GM19025 (cell line): ENCODE measurements around the gene COG8.
A peak's percentile ranks its signal among the peaks of the same experiment; 100 is the strongest.
"Not testable (repeated sequence)": the region's sequence is repeated elsewhere in the genome, so short reads cannot be mapped to it uniquely, and the experiment has no call there.

Source experiments
- ATAC-seq: cut with Tn5 transposase; IDR thresholded peaks from one replicate; pipeline ENCODE4 v1.9.1; 2021; ENCODE audit warnings: mild to moderate bottlenecking, low read depth, moderate library complexity; ENCODE audit not compliant: unreplicated experiment

COG8 gene, protein sequence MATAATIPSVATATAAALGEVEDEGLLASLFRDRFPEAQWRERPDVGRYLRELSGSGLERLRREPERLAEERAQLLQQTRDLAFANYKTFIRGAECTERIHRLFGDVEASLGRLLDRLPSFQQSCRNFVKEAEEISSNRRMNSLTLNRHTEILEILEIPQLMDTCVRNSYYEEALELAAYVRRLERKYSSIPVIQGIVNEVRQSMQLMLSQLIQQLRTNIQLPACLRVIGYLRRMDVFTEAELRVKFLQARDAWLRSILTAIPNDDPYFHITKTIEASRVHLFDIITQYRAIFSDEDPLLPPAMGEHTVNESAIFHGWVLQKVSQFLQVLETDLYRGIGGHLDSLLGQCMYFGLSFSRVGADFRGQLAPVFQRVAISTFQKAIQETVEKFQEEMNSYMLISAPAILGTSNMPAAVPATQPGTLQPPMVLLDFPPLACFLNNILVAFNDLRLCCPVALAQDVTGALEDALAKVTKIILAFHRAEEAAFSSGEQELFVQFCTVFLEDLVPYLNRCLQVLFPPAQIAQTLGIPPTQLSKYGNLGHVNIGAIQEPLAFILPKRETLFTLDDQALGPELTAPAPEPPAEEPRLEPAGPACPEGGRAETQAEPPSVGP

DNA sequence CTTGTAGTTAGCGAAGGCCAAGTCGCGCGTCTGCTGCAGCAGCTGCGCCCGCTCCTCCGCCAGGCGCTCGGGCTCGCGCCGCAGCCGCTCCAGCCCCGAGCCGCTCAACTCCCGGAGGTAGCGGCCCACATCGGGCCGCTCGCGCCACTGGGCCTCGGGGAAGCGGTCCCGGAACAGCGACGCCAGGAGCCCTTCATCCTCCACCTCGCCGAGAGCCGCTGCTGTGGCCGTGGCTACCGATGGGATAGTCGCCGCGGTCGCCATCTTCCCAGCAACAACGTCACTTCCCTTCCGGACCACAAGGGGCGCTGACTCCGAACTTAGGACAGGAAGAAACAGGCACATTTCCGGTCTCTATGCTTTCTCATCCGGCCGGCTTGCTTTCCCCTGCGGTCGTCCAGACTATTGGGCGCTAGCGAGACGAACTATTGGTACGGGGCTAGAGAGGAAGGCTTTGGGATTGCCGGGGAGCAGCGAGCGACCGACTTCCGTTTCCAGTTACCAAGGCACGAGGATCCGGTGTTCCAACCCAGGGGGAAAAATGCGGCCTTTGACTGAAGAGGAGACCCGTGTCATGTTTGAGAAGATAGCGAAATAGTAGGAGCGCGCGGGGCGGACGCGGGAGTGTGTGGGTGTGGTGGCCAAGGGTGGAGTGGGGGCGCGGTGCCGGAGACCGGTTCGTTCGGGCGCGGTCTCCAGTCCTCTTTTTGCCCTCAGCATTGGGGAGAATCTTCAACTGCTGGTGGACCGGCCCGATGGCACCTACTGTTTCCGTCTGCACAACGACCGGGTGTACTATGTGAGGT is at the start of gene COG8, which contains the start of gene NIP7:
Gene COG8, minus strand, starts transcription at position 276 of the 806 bp plus-strand sequence. Its CDS starts 12 bp downstream, at position 264.
Gene NIP7, plus strand, starts transcription at position 484 of the 806 bp plus-strand sequence. Its CDS starts 58 bp downstream, at position 542.
- ATAC-seq = peak; percentile 88

DNA sequence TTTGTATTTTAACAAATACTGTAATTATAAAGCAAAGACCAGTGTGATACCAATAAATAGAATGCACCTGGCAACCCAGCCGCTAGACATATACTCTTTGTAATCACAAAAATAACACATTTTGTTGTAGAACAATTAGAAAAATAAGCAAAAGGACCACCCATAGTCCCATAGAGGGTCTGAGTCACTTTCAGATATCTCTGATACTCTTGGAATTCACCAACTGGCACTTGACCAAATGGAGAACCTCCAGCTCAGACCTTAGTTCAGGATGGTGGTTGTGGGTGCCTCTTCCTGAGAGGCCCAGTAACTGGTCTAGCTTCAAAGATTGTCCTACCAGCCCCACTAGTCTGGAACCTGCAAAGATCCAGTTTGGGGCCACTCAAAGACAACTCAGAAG is 47.2 kb upstream of the COG8 start:
- ATAC-seq = no peak

DNA sequence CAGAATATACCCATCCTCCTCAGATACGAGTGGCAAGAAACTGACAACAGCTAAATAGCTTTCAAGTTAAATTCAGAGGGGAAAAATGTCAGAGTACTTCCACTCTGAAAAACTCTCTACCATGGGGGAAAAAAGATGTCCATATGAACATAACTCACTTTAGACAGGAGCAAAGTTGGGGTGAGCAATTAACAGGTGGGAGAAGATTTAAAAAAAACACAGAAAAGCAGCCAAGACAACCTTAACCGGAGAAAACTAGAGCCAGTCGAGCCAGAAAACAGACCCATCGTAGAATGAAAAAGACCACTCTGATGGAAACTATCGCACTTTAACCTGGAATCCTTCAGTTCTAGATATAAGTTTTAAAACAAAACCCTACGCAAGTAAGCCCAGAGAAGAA is 45.6 kb upstream of the COG8 start:
- no peak for ATAC-seq

GRCh38 chr16:69382421-69382820 is 43.1 kb upstream of the COG8 start:
- ATAC-seq = no peak

GRCh38 chr16:69381231-69381630 is 41.9 kb upstream of the COG8 start:
- no peak for ATAC-seq

DNA sequence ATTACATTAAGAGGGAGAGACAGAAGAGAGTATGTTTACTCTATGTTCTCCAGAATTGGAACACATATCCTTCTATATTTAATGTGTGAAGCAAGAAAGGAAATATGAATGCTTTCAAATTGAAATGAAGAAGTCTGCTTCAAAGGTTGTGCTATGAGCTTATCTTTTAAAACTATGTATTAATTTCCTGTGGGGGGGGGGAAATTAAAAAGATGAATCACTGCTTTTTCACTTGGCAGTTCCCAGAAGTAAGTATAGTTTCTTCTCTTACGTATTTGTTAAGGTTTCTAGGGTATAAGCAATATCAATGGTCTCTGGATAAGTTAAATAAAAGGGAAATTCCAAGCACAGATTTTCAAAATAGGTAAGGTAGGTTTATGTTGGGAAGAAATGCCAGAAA is 39.4 kb upstream of the COG8 start:
- no peak for ATAC-seq

- no peak for ATAC-seq
Observed at GRCh38 chr16:69378036-69378435, 38.7 kb upstream of the COG8 start.

DNA sequence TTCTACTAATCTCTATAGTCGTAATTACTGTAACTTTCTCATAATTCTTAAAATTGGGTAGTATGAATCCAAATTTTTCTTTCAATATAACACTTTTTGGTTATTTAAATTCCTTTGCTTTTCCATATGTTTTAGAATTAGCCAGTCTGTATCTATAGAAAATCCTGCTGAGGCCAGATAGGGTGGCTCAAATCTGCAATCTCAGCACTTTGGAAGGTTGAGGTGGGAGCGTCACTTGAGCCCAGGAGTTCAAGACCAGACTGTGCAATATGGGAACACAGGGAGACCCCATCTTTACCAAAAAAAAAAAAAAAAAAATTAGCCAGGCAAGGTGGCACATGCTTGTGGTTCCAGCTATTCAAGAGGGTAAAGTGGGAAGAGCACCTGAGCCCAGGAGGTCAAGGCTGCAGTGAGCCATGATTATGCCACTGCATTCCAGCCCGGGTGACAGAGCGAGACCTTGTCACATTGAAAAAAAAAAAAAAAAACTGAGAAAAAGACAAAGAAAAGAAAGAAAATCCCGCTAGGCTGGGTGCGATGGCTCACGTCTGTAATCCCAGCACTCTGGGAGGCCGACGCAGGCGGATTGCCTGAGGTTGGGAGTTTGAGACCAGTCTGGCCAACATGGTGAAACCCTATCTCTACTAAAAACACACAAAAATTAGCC is 37.2 kb upstream of the COG8 start:
- no peak for ATAC-seq

DNA sequence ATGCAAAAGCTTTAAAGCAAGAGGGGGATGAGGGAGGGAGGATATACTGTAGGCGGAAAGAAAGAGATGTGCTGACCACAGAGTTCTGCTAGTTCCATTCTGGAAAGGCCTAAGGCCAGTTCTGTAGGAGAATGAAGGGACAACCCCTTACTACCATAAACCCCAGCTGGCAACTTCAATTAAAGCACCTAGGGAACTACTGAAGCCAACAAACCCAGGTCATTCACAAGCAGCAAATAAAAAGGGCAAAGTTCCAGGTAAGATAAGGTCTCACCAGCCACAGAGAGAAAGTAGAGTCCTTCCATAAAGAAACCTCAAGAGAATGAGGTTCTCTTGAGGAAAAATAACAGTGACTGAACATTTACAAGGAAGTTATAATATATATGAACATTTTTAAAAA is 33.7 kb upstream of the COG8 start:
- no peak for ATAC-seq

- no peak for ATAC-seq
Observed at GRCh38 chr16:69371564-69371963, 32.2 kb upstream of the COG8 start.

DNA sequence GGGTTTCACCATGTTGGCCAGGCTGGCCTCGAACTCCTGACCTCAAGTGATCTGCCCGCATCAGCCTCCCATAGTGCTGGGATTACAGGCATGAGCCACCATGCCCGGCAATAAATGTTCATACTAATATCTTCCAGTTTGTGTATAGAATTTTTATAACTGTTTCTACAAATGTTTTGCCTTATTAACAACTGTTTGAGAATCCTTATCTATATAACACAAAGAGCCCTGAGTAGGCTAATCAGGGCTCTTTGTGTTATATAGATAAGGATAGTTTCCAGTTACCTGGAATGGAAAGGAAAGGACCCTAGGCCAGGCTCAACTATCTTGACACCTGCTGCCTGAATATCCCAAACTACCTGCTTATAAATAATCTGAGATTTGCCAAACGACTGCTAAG is 29.5 kb upstream of the COG8 start:
- no peak for ATAC-seq

DNA sequence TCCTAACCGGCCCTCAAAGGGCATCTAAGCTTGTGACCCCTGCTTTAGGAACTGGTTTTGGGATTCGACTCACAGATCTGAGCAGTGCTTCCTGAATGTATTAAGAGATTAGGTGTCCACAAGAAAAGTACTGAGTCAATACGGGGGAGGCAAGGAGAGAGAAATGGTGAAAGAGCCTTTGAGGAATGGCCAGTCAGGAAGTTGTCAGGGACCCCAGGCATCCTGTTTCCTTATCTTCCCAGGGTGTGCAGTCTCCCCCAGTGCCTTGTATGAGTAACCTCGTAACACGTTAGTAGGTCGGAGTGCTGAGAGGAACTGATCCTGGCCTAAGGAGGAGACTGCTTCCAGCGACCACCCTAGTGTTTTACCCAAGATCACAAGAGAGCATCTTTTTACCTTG is 28.6 kb upstream of the COG8 start:
- ATAC-seq = no peak

- no peak for ATAC-seq
Observed at GRCh38 chr16:69366431-69366830, 27.1 kb upstream of the COG8 start.

GRCh38 chr16:69365901-69366300 is 26.5 kb upstream of the COG8 start:
- ATAC-seq = no peak

GRCh38 chr16:69364088-69364487 is 24.7 kb upstream of the COG8 start:
- no peak for ATAC-seq

DNA sequence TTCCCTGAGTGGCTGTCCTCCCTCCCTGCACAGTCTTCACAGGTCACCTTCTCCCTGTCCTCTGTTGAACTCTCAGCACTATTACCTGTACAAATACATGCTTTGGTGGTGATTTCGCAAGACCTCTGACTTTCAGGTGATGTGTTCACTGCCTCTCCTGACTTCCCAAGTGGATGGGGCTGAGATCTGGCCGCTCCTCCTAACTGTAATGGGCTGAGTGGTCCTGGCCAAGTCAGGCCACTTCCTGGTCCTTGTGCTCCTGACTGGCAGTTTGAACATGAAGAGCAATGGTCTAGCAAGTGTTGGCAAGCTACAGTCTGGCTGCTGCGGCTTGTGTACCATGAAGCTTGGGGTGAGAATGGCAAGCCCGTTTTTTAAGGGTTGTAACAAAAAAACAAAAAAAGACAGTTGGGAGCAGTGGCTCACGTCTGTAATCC is 23.9 kb upstream of the COG8 start:
- no peak for ATAC-seq

GRCh38 chr16:69360070-69360469 is 20.7 kb upstream of the COG8 start:
- not testable (repeated sequence) for ATAC-seq

DNA sequence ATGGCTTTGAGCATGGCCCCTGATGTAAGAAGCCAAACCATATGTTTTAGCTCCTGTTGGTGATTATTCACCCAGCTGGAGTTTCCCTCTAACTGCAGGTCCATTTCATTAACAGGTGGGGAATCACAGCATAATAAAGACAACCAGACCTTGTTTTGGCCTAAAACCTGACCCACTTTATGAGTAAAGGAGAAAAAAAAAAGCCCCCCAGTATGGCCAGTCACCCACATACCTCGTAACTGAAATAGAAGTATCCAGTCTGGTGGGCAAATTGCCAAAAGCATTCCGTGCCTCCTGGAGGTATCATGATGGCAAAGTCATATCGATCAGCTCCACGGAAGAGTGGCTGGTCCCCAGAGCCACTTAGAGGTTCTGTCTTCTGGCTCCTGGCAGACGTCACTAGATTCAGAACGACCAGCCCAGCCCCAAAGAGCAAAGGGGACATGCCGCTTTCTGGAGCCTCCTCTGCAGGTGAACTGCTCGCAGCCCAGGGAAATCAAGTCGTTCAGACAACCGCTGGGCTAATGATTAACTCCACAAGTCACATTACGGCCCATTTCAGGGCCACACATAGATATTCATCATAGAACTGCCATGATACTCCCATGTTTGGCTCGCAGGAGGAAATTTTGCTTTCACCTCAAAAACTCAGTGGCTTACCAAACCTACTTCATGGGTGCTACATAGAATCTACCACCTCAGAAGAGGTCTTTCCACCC is 12.1 kb upstream of the COG8 start, which contains the start of gene TMED6:
Gene TMED6, minus strand, starts transcription at position 478 of the 719 bp plus-strand sequence. Its CDS starts 33 bp downstream, at position 445.
- no peak for ATAC-seq

- no peak for ATAC-seq
Observed at GRCh38 chr16:69350536-69351133, 11.3 kb upstream of the COG8 start.
